Mesendoderm (in vitro differentiated cells): ENCODE measurements around the gene LAMA2.

Experiments
- DNase-seq: peaks from one replicate; pipeline ENCODE4 v3.0.0; 2013
- H2AK5ac ChIP-seq: 2 replicates; pipeline ENCODE4 v1.6.1; 2013; ENCODE audit warnings: low read length, inconsistent platforms
- H2BK120ac ChIP-seq: 2 replicates; pipeline ENCODE4 v1.6.1; 2013; ENCODE audit warnings: low read depth, mild to moderate bottlenecking, low read length, moderate library complexity, mixed read lengths
- H2BK15ac ChIP-seq: replicated peaks from 2 replicates; pipeline ENCODE4 v1.6.1; 2013; ENCODE audit warnings: low read depth, mild to moderate bottlenecking, moderate library complexity
- H2BK5ac ChIP-seq: 2 replicates; pipeline ENCODE4 v1.6.1; 2013; ENCODE audit warnings: low read length, inconsistent platforms
- H3K18ac ChIP-seq: 2 replicates; pipeline ENCODE4 v1.6.1; 2013; ENCODE audit warnings: mild to moderate bottlenecking, low read length, mixed read lengths
- H3K23ac ChIP-seq: one replicate; pipeline ENCODE4 v1.6.1; 2013; ENCODE audit warnings: low read length
- H3K27ac ChIP-seq: 2 replicates; pipeline ENCODE4 v1.5.1; 2013; ENCODE audit warnings: low read depth, mild to moderate bottlenecking, inconsistent platforms, low read length, moderate library complexity
- H3K27me3 ChIP-seq: 2 replicates; pipeline ENCODE4 v1.6.1; 2013; ENCODE audit warnings: low read length, control low read depth, mild to moderate bottlenecking, inconsistent platforms; ENCODE audit not compliant: insufficient read depth, poor library complexity
- H3K36me3 ChIP-seq: 2 replicates; pipeline ENCODE4 v1.6.1; 2013; ENCODE audit warnings: low read length, inconsistent platforms; ENCODE audit not compliant: control insufficient read depth, insufficient read depth
- H3K4ac ChIP-seq: one replicate; pipeline ENCODE4 v1.6.1; 2013; ENCODE audit warnings: low read depth, mild to moderate bottlenecking, low read length, moderate library complexity
- H3K4me1 ChIP-seq: 2 replicates; pipeline ENCODE4 v1.6.1; 2013; ENCODE audit warnings: low read depth, low read length, inconsistent platforms; ENCODE audit not compliant: control insufficient read depth
- H3K4me2 ChIP-seq: 2 replicates; pipeline ENCODE4 v1.6.1; 2013; ENCODE audit warnings: low read length
- H3K4me3 ChIP-seq: 2 replicates; pipeline ENCODE4 v1.5.1; 2013; ENCODE audit warnings: mild to moderate bottlenecking, low read length
- H3K56ac ChIP-seq: one replicate; pipeline ENCODE4 v1.6.1; 2013; ENCODE audit warnings: low read length
- H3K79me1 ChIP-seq: 2 replicates; pipeline ENCODE4 v1.6.1; 2013; ENCODE audit warnings: low read length, inconsistent platforms
- H3K79me2 ChIP-seq: 2 replicates; pipeline ENCODE4 v1.6.1; 2013; ENCODE audit warnings: mild to moderate bottlenecking, low read length; ENCODE audit not compliant: control insufficient read depth, insufficient read depth
- H3K9ac ChIP-seq: 2 replicates; pipeline ENCODE4 v1.6.1; 2013; ENCODE audit warnings: low read length, inconsistent platforms
- H4K5ac ChIP-seq: one replicate; pipeline ENCODE4 v1.6.1; 2013; ENCODE audit warnings: low read length
- H4K8ac ChIP-seq: one replicate; pipeline ENCODE4 v1.6.1; 2013; ENCODE audit warnings: low read depth, mild to moderate bottlenecking, control low read depth, low read length, moderate library complexity
- WGBS: extraction: QIAGEN DNeasy Blood & Tissue Kit; methylation state at CpG from one replicate; pipeline ENCODE4 v1.1.7; 2013; ENCODE audit warnings: low lambda C conversion rate, missing lambda C conversion rate; ENCODE audit not compliant: insufficient coverage; ENCODE audit errors: extremely low coverage; 5-methylcytosine and 5-hydroxymethylcytosine counted together

LAMA2 gene

DNA sequence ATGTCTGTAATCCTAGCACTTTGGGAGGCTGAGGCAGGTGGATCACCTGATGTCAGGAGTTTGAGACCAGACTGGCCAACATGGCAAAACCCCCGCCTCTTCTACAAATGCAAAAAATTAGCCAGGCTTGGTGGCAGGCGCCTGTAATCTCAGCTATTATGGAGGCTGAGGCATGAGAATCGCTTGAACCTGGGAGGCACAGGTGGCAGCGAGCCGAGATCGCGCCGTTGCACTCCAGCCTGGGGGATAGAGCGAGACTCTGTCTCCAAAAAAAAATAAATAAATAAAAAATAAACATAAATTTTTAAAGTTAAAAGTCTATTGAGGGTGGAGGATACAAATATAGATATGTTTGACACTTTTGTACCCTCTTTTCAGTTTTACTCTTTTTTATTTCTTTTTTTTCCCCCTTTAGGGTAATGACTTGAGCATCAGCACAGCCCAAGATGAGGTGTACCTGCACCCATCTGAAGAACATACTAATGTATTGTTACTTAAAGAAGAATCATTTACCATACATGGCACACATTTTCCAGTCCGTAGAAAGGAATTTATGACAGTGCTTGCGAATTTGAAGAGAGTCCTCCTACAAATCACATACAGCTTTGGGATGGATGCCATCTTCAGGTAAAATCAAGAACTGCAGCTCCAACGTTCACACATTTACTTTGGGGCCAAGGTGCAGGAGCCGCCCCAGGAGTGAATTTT is 368.9 kb downstream of the LAMA2 start:
- Histone ChIP-seq H3K4me1 (no peaks in the 10 kb centered on the region), H4K8ac (no peak overlapping the region), H3K27ac (no peak overlapping the region), H4K5ac (no peak overlapping the region), H3K27me3 (no peaks in the 10 kb centered on the region), H3K79me1 (no peaks in the 10 kb centered on the region), H3K56ac (no peak overlapping the region), H3K4me3 (no peak overlapping the region), H3K4me2 (no peak overlapping the region), H2BK5ac (no peak overlapping the region), H2BK120ac (no peak overlapping the region), H3K23ac (no peak overlapping the region), H3K9ac (no peak overlapping the region), H3K4ac (no peak overlapping the region), H3K18ac (no peak overlapping the region), H2BK15ac (no peak overlapping the region), H3K36me3 (no peaks in the 10 kb centered on the region), H2AK5ac (no peak overlapping the region), H3K79me2 (no peaks in the 10 kb centered on the region)
- WGBS: no CpG with 5 or more reads among the region's 13 CpGs
- DNase-seq: peak; percentile 80

DNA sequence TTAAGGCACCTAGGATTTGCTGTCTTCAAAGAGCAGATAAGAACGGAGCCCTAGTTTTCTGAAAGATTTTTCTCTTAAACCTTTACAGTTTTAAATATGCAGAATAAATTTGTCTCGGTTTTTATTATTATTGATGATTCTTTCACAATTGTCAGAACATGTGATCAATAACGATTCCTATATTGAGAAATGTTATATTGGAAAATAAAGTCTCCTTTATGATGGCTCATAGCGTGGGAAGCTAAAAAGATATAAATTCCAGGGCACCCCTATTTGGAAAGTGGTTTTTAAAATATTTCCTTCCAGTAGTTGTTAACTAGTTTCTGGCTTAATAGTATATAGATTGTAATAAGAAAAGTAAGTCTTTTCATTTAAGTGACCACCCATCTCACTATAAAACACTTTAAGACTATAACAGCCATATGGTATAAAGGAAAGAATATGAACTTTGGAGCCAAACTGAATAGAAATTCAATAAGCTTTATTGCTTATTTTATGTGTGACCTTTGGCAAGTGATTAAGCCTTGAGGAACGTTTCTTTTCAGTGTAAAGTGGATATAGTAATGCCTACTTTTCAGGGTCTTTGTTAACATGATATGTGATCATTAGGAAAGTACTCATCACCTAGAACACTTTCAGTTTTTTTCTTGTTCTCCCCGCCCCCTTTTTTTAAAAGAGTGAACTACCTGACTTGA is 369.6 kb downstream of the LAMA2 start:
- no peak overlapping the region for H3K23ac ChIP-seq
- WGBS: no CpG with 5 or more reads among the region's 6 CpGs
- no peaks in the 10 kb centered on the region for H3K27me3 ChIP-seq
- H4K5ac ChIP-seq: no peak overlapping the region
- no peak overlapping the region for H2BK5ac ChIP-seq
- H3K79me2 ChIP-seq: no peaks in the 10 kb centered on the region
- no peak overlapping the region for H3K18ac ChIP-seq
- no peak overlapping the region for H4K8ac ChIP-seq
- no peaks in the 10 kb centered on the region for H3K4me1 ChIP-seq
- H3K56ac ChIP-seq: no peak overlapping the region
- no peaks in the 10 kb centered on the region for H3K36me3 ChIP-seq
- H3K4me3 ChIP-seq: no peak overlapping the region
- H2BK120ac ChIP-seq: no peak overlapping the region
- no peak for DNase-seq
- no peak overlapping the region for H3K9ac ChIP-seq
- no peaks in the 10 kb centered on the region for H3K79me1 ChIP-seq
- H3K4me2 ChIP-seq: no peak overlapping the region
- no peak overlapping the region for H3K4ac ChIP-seq
- no peak overlapping the region for H3K27ac ChIP-seq
- no peak overlapping the region for H2AK5ac ChIP-seq
- H2BK15ac ChIP-seq: no peak overlapping the region

GRCh38 chr6:129253242-129253641 is 370.3 kb downstream of the LAMA2 start:
- H3K4ac ChIP-seq: no peak overlapping the region

GRCh38 chr6:129253727-129254126 is 370.8 kb downstream of the LAMA2 start:
- Histone ChIP-seq H3K18ac (no peak overlapping the region), H2AK5ac (no peak overlapping the region), H3K4me2 (no peak overlapping the region), H3K27me3 (no peaks in the 10 kb centered on the region), H3K4me1 (no peaks in the 10 kb centered on the region), H2BK120ac (no peak overlapping the region), H3K4me3 (no peak overlapping the region), H3K79me1 (no peaks in the 10 kb centered on the region), H3K27ac (no peak overlapping the region), H2BK5ac (no peak overlapping the region), H3K9ac (no peak overlapping the region), H4K8ac (peak overlapping the region; percentile 76), H3K4ac (no peak overlapping the region), H3K56ac (no peak overlapping the region), H3K79me2 (no peaks in the 10 kb centered on the region), H4K5ac (no peak overlapping the region), H3K36me3 (no peaks in the 10 kb centered on the region), H3K23ac (no peak overlapping the region), H2BK15ac (no peak overlapping the region)
- no CpG with 5 or more reads among the region's 6 CpGs for WGBS
- DNase-seq: no peak

More at GRCh38 chr6:129253242-129253641, 370.3 kb downstream of the LAMA2 start:
- H2BK120ac ChIP-seq: no peak overlapping the region
- no peak overlapping the region for H4K5ac ChIP-seq
- H3K4me1 ChIP-seq: no peaks in the 10 kb centered on the region
- H3K18ac ChIP-seq: no peak overlapping the region
- H3K4me2 ChIP-seq: no peak overlapping the region
- DNase-seq: no peak
- no peak overlapping the region for H3K9ac ChIP-seq
- H3K36me3 ChIP-seq: no peaks in the 10 kb centered on the region
- H3K4me3 ChIP-seq: no peak overlapping the region
- no peak overlapping the region for H3K56ac ChIP-seq
- H3K79me1 ChIP-seq: no peaks in the 10 kb centered on the region
- H3K23ac ChIP-seq: no peak overlapping the region
- H2AK5ac ChIP-seq: no peak overlapping the region
- H3K27me3 ChIP-seq: no peaks in the 10 kb centered on the region
- no peak overlapping the region for H3K27ac ChIP-seq
- WGBS: no CpG with 5 or more reads among the region's 1 CpG
- no peak overlapping the region for H2BK15ac ChIP-seq
- no peaks in the 10 kb centered on the region for H3K79me2 ChIP-seq
- H4K8ac ChIP-seq: no peak overlapping the region
- no peak overlapping the region for H2BK5ac ChIP-seq

DNA sequence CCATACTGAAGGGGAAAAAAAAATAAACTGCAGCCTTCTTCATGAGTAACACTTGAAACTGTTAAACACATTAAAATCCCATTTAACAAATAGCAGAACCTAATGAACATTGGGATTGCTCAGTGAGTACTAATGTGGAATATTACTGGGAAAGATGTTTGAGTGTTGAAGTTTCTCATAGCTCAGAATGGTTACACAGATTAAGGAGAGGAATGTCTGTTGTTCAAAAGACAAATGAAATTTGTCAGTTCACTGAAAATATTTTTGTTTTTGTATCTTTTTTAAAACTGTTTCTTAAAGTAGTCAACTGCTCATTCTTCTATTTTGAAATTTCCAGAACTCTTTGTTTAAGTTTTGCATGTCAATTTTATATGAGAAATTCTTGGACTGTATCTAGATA is 374.3 kb downstream of the LAMA2 start:
- no peak overlapping the region for H3K4me3 ChIP-seq
- no peak overlapping the region for H3K4me2 ChIP-seq
- H4K5ac ChIP-seq: no peak overlapping the region
- no peak overlapping the region for H2BK120ac ChIP-seq
- H3K18ac ChIP-seq: no peak overlapping the region
- H3K27me3 ChIP-seq: no peaks in the 10 kb centered on the region
- no peak overlapping the region for H3K4ac ChIP-seq
- no peak for DNase-seq
- H3K4me1 ChIP-seq: no peaks in the 10 kb centered on the region
- no peak overlapping the region for H3K23ac ChIP-seq
- H3K27ac ChIP-seq: no peak overlapping the region
- H3K36me3 ChIP-seq: no peaks in the 10 kb centered on the region
- H3K79me2 ChIP-seq: no peaks in the 10 kb centered on the region
- no peak overlapping the region for H2BK5ac ChIP-seq
- H3K9ac ChIP-seq: no peak overlapping the region
- H2BK15ac ChIP-seq: no peak overlapping the region
- H3K79me1 ChIP-seq: no peaks in the 10 kb centered on the region
- H4K8ac ChIP-seq: no peak overlapping the region
- no peak overlapping the region for H3K56ac ChIP-seq
- no peak overlapping the region for H2AK5ac ChIP-seq

DNA sequence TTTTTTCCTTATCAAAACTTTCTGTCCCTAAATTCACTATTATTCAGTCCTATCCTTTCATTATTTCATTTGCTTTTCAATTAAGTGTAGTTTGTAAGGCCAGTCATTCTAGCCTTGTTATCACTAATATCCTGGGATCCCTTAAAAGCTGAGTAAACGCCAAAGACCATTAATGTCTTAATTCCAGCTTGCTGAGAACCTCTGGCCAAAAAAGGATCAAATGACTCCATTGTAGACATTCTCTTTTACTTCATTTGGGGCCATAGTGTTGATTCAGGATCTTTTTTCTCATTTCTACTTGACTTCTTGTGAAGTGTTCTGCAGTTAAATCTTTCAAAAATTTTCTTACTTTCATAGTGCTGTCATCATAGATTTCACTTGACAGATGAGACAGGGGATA is 379.7 kb downstream of the LAMA2 start:
- Histone ChIP-seq H3K27ac (no peak overlapping the region), H3K4ac (no peak overlapping the region), H2AK5ac (no peak overlapping the region), H2BK15ac (no peak overlapping the region), H3K4me1 (no peaks in the 10 kb centered on the region), H2BK120ac (no peak overlapping the region), H4K5ac (no peak overlapping the region), H4K8ac (no peak overlapping the region), H3K4me2 (no peak overlapping the region), H3K18ac (no peak overlapping the region), H2BK5ac (no peak overlapping the region), H3K79me1 (no peaks in the 10 kb centered on the region), H3K79me2 (no peaks in the 10 kb centered on the region), H3K36me3 (no peaks in the 10 kb centered on the region), H3K56ac (no peak overlapping the region), H3K9ac (no peak overlapping the region), H3K4me3 (no peak overlapping the region), H3K23ac (no peak overlapping the region), H3K27me3 (no peaks in the 10 kb centered on the region)
- no peak for DNase-seq
- WGBS: no CpG with 5 or more reads among the region's 1 CpG
